HCT116 (cell line): Measurements from ENCODE around the gene CEBPA. TPM values are rescaled to one million over a fixed set of nuclear protein-coding genes. Genes with fewer than 3 reads are reported as not detected.

Experiments used
- ATAC-seq: fragments of 200-7000 bp; cut with Tn5 transposase; 2 replicates; pipeline ENCODE4 v1.9.1; 2020; ENCODE audit warnings: mild to moderate bottlenecking, moderate library complexity
- BruUV-seq: library from RNA; stranded (reverse); fragments of 400-500 nt; replicated peaks from 2 replicates; lab custom pipeline; 2021; lab: Mats Ljungman, UMichigan
- CTCF ChIA-PET: fragments of 300-600 bp; sonication (Branson Sonifier 250); formaldehyde crosslinking; loops from one replicate; lab custom pipeline; 2021; ENCODE audit warnings: antibody characterized with exemption; lab: Charles Lee
- POLR2A ChIA-PET: fragments of 300-600, 350-600 bp; sonication (Branson Sonifier 250); formaldehyde crosslinking; loops from one replicate; lab custom pipeline; 2021; ENCODE audit warnings: antibody characterized with exemption; lab: Charles Lee
- RAD21 ChIA-PET, 2 experiments: fragments of 300-600 bp; sonication (Branson Sonifier 250); formaldehyde crosslinking; loops; one replicate each; lab custom pipeline; 2023; ENCODE audit warnings: low total read pairs in 2 of 2; ENCODE audit not compliant: uncharacterized antibody in 2 of 2, unreplicated experiment in 2 of 2, low non-redundant PET in 1 of 2; lab: Charles Lee
- DNase-seq: peaks from one replicate; pipeline ENCODE4 v3.0.0-alpha.2; 2010; ENCODE audit warnings: low read depth, low spot score
- H2AFZ ChIP-seq: fragments of 200-600 bp; shearing (Covaris generic), sonication (generic); 2 replicates; pipeline ENCODE4 v1.6.1; 2017; ENCODE audit warnings: low read depth, mixed run types, mixed read lengths, antibody characterized with exemption, low read length; ENCODE audit not compliant: poor library complexity, severe bottlenecking
- H3K27ac ChIP-seq: 2 replicates; pipeline ENCODE4 v1.5.1; 2012; ENCODE audit warnings: low read depth, low read length
- H3K27me3 ChIP-seq: fragments of 200-600 bp; sonication (generic); 2 replicates; pipeline ENCODE4 v1.6.1; 2016; ENCODE audit warnings: mixed run types, low read length, mixed read lengths; ENCODE audit not compliant: insufficient read depth
- H3K36me3 ChIP-seq, 2 experiments: fragments of 200-500 bp in 1 of 2; fragments of 200-600 bp in 1 of 2; sonication (Bioruptor generic) in 1 of 2; sonication (generic) in 1 of 2; 2 replicates each; pipeline versions ENCODE4 v1.5.1 to v1.6.1; 2014 to 2016; ENCODE audit warnings: low read length in 2 of 2, inconsistent platforms in 1 of 2, mixed read lengths in 1 of 2, mixed run types in 1 of 2; ENCODE audit not compliant: insufficient read depth in 2 of 2, control insufficient read depth in 1 of 2
- H3K4me1 ChIP-seq, 2 experiments: fragments of 200-600 bp in 1 of 2; sonication (generic) in 1 of 2; 2 replicates each; pipeline versions ENCODE4 v1.5.1 to v1.6.1; 2012 to 2017; ENCODE audit warnings: low read length in 2 of 2, inconsistent platforms in 1 of 2, mild to moderate bottlenecking in 1 of 2, mixed read lengths in 1 of 2, mixed run types in 1 of 2, moderate library complexity in 1 of 2; ENCODE audit not compliant: insufficient read depth in 2 of 2, control insufficient read depth in 1 of 2
- H3K4me2 ChIP-seq: fragments of 200-600 bp; sonication (generic); 2 replicates; pipeline ENCODE4 v1.6.1; 2017; ENCODE audit warnings: mixed run types, low read length, mixed read lengths
- H3K4me3 ChIP-seq, 2 experiments: fragments of 200-600 bp in 1 of 2; sonication (generic) in 1 of 2; replicated peaks in 1 of 2; 2 replicates each; pipeline ENCODE4 v1.5.1; 2011 to 2016; ENCODE audit warnings: low read length in 2 of 2, control low read depth in 1 of 2, low read depth in 1 of 2, mild to moderate bottlenecking in 1 of 2, mixed read lengths in 1 of 2, mixed run types in 1 of 2
- H3K79me2 ChIP-seq: fragments of 200-600 bp; sonication (generic); 2 replicates; pipeline ENCODE4 v1.6.1; 2017; ENCODE audit warnings: mild to moderate bottlenecking, mixed run types, low read length, moderate library complexity, mixed read lengths; ENCODE audit not compliant: insufficient read depth
- H3K9ac ChIP-seq: fragments of 200-600 bp; sonication (generic); 2 replicates; pipeline ENCODE4 v1.6.1; 2016; ENCODE audit warnings: low read length, mixed read lengths
- H3K9me2 ChIP-seq: fragments of 200-600 bp; sonication (generic), shearing (Covaris generic); 2 replicates; pipeline ENCODE4 v1.6.1; 2017; ENCODE audit warnings: mixed run types, mild to moderate bottlenecking, moderate library complexity; ENCODE audit not compliant: insufficient read depth
- H3K9me3 ChIP-seq, 2 experiments: fragments of 200-500 bp in 1 of 2; fragments of 200-600 bp in 1 of 2; sonication (Bioruptor generic) in 1 of 2; sonication (generic) in 1 of 2; 2 replicates each; pipeline ENCODE4 v1.6.1; 2014 to 2017; ENCODE audit warnings: low read length in 2 of 2, mixed read lengths in 2 of 2, inconsistent platforms in 1 of 2, low read depth in 1 of 2, mild to moderate bottlenecking in 1 of 2, mixed run types in 1 of 2, moderate library complexity in 1 of 2; ENCODE audit not compliant: control insufficient read depth in 1 of 2, insufficient read depth in 1 of 2
- H4K20me1 ChIP-seq: fragments of 200-600 bp; sonication (generic), shearing (Covaris generic); 2 replicates; pipeline ENCODE4 v1.6.1; 2017; ENCODE audit warnings: mixed run types, mild to moderate bottlenecking, moderate library complexity; ENCODE audit not compliant: insufficient read depth
- CBX3 ChIP-seq: IDR thresholded peaks from 2 replicates; pipeline ENCODE4 v1.6.1; 2012; ENCODE audit warnings: low read depth
- CEBPB ChIP-seq: IDR thresholded peaks from 2 replicates; pipeline ENCODE4 v1.6.1; 2012; ENCODE audit warnings: low read depth
- EGR1 ChIP-seq: IDR thresholded peaks from 2 replicates; pipeline ENCODE4 v1.6.1; 2012; ENCODE audit warnings: low read depth
- EZH2phosphoT487 ChIP-seq: fragments of 200-600 bp; IDR thresholded peaks from 2 replicates; pipeline ENCODE4 v1.6.1; 2018; ENCODE audit warnings: antibody characterized with exemption, borderline replicate concordance
- FOSL1 ChIP-seq: IDR thresholded peaks from 2 replicates; pipeline ENCODE4 v1.6.1; 2012; ENCODE audit warnings: low read depth
- MAX ChIP-seq: IDR thresholded peaks from 2 replicates; pipeline ENCODE4 v1.6.1; 2012
- POLR2A ChIP-seq: IDR thresholded peaks from 2 replicates; pipeline ENCODE4 v1.7.0; 2011; ENCODE audit warnings: borderline replicate concordance; ENCODE audit not compliant: insufficient read depth, insufficient read length; ENCODE audit errors: extremely low read depth
- POLR2AphosphoS5 ChIP-seq: IDR thresholded peaks from 2 replicates; pipeline ENCODE4 v1.6.1; 2011; ENCODE audit warnings: mild to moderate bottlenecking, low read depth, low read length, moderate library complexity
- SP1 ChIP-seq: IDR thresholded peaks from 2 replicates; pipeline ENCODE4 v1.6.1; 2012; ENCODE audit warnings: low read depth
- YY1 ChIP-seq: IDR thresholded peaks from 2 replicates; pipeline ENCODE4 v1.6.1; 2011; ENCODE audit warnings: low read length, low read depth, moderate library complexity, mild to moderate bottlenecking; ENCODE audit not compliant: insufficient replicate concordance; ENCODE audit errors: extremely low read depth
- ZBTB33 ChIP-seq: IDR thresholded peaks from 2 replicates; pipeline ENCODE4 v1.6.1; 2011; ENCODE audit warnings: mild to moderate bottlenecking, low read length, moderate library complexity; ENCODE audit not compliant: insufficient replicate concordance; ENCODE audit errors: extremely low read depth
- ZFX ChIP-seq: fragments of 450-650 bp; IDR thresholded peaks from 2 replicates; pipeline ENCODE4 v1.6.1; 2017
- ZNF274 ChIP-seq: fragments of 200-500 bp; sonication (Bioruptor generic); IDR thresholded peaks from 2 replicates; pipeline ENCODE4 v1.6.1; 2014; ENCODE audit warnings: mild to moderate bottlenecking, low read depth, low read length, inconsistent platforms
- intact Hi-C: fragments of 100-400 bp; cut with micrococcal nuclease; formaldehyde crosslinking; loops from 2 replicates; pipeline ENCODE4 v1.10.0; 2022
- total RNA-seq: library from RNA; stranded (reverse); gene quantifications from one replicate; pipeline ENCODE4 v1.2.1, GENCODE V29; 2021; ENCODE audit not compliant: unreplicated experiment
- TF ChIP-seq, protein P1 (sequence below): IDR thresholded peaks from 2 replicates; pipeline ENCODE4 v1.6.1; 2012

Gene CEBPA
- total RNA-seq, 1 experiment from 2014 or later: 7.0 TPM

DNA sequence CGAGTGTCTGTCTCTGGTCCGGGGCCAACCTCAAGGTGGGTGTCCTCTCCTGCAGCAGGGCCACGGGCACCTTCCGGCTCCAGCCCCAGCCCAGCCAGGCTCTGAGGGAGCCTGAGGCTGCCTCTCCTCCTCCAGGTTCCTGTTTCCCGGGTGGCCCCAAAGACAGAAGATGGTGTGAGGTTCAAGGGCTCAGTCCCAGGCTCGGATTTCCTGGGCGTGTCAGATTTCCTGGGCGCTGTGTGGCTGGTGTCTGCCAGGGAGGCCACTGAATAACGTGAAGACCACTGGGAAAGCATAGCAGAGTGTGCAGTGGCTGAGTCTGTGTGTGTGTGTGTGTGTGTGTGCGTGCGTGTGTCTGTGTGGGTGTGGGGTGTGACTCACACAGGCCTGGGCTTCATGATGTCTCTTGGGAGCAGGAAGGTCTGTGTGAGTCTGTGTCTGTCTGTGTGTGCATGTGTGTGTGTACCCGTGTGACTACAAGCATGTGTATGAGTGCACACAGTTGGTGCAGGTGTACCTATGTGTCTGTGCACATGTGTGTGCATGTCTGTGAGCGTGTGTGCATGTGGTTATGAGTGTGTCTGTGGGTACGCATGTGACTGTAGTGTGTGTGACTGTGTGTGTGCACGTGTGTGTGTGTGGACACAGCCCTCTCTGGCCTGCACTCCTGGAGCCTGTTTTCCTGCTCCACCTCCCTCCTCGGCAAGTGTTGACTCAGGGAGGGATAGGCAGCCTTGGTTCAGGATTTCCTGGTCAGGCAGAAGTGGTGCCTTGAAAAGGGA is 28.3 kb downstream of the CEBPA start:
- Histone ChIP-seq H3K79me2 (no peaks in the 10 kb centered on the region), H2AFZ (no peak overlapping the region), H3K27me3 (no peaks in the 10 kb centered on the region), H3K4me1 (peaks cover 12% of the 10 kb centered on the region in 2 experiments; a peak in 3 of 4 replicates), H3K9me3 (no peaks in the 10 kb centered on the region), H3K36me3 (no peaks in the 10 kb centered on the region), H3K4me2 (peak overlapping the region; percentile 34), H3K9ac (no peak overlapping the region), H3K9me2 (no peaks in the 10 kb centered on the region), H3K4me3 (no peak overlapping the region), H4K20me1 (no peaks in the 10 kb centered on the region), H3K27ac (no peak overlapping the region; the same call in 1 of the 2 replicates)
- BruUV-seq: no TSS peak
- CTCF ChIA-PET: no interaction called here
- DNase-seq: peak; percentile 24
- TF ChIP-seq ZNF274 (no peak), POLR2AphosphoS5 (no peak), ZBTB33 (no peak), CEBPB (no peak), EZH2phosphoT487 (no peak), EGR1 (no peak), MAX (no peak), POLR2A (no peak), CBX3 (no peak), YY1 (no peak), FOSL1 (no peak), SP1 (no peak), ZFX (no peak)
- TF ChIP-seq, protein P1, sequence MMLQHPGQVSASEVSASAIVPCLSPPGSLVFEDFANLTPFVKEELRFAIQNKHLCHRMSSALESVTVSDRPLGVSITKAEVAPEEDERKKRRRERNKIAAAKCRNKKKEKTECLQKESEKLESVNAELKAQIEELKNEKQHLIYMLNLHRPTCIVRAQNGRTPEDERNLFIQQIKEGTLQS: no peak
- intact Hi-C loops: no loop called here
- RAD21 ChIA-PET: no interaction called here
- POLR2A ChIA-PET: no interaction called here
- peak; percentile 72 for ATAC-seq
